Right cardiac atrium (tissue), 5 donors: ENCODE data around the gene PPP1R3F. TPM values are rescaled to one million over a fixed set of nuclear protein-coding genes. Genes with fewer than 3 reads are reported as not detected.
"Not testable (repeated sequence)": the region's sequence is repeated elsewhere in the genome, so short reads cannot be mapped to it uniquely, and the experiment has no call there.

Experiments used
- ATAC-seq, 2 donors: fragments of 200-7000 bp; cut with Tn5 transposase; one replicate each; pipeline versions ENCODE4 v1.8.0 to v1.9.1; 2020; ENCODE audit warnings: moderate library complexity in 2 of 2, mild to moderate bottlenecking in 1 of 2
- DNase-seq, 3 donors: peaks; one replicate each; pipeline ENCODE4 v3.0.0-alpha.2; 2020
- H3K27ac ChIP-seq: one replicate; pipeline ENCODE4 v1.5.1; 2013; ENCODE audit warnings: mild to moderate bottlenecking, low read length, control low read depth, moderate library complexity
- H3K27me3 ChIP-seq: one replicate; pipeline ENCODE4 v1.6.1; 2013; ENCODE audit not compliant: control insufficient read depth, insufficient read depth
- H3K4me1 ChIP-seq: one replicate; pipeline ENCODE4 v1.6.1; 2013; ENCODE audit warnings: low read length; ENCODE audit not compliant: control insufficient read depth, insufficient read depth
- H3K4me3 ChIP-seq: one replicate; pipeline ENCODE4 v1.5.1; 2013; ENCODE audit warnings: low read length, control low read depth
- H3K9me3 ChIP-seq: one replicate; pipeline ENCODE4 v1.6.1; 2013; ENCODE audit warnings: low read length; ENCODE audit not compliant: control insufficient read depth
- WGBS: extraction: QIAGEN DNeasy Blood & Tissue Kit; methylation state at CpG from one replicate; pipeline ENCODE4 v1.1.7; 2013; 5-methylcytosine and 5-hydroxymethylcytosine counted together
- intact Hi-C, 4 donors: fragments of 100-400 bp; cut with DNase I; formaldehyde crosslinking; loops; one replicate each; pipeline versions ENCODE4 v1.11.0 to v1.14.0; 2022 to 2023
- polyA plus RNA-seq: library from polyadenylated mRNA; stranded (reverse); fragments of 200-250 nt; gene quantifications from one replicate; pipeline ENCODE4 v1.2.3, GENCODE V29; 2013
- total RNA-seq, 4 donors: library from RNA; stranded (reverse); fragmentation: NEBNext Ultra II Directional; extraction: Animal tissue kit (Norgen Biotek cat#: 25700); gene quantifications; one replicate each; pipeline ENCODE4 v1.2.1, GENCODE V29; 2021
- donor health status: healthy with polysubstance abuse.
- donor health status: DM: no; HTN: yes; CAD: no.
- donor health status: DM: no; HTN: no; CAD: no.
- donor health status: DM: no; HTN: yes; CAD: no; lungs with severe emphysema.
- donor health status: DM: yes; HTN: yes; CAD: no.

Gene PPP1R3F
- total and polyA plus RNA-seq, 5 donors: 23.5 to 29.3 (median 25.1) TPM

DNA sequence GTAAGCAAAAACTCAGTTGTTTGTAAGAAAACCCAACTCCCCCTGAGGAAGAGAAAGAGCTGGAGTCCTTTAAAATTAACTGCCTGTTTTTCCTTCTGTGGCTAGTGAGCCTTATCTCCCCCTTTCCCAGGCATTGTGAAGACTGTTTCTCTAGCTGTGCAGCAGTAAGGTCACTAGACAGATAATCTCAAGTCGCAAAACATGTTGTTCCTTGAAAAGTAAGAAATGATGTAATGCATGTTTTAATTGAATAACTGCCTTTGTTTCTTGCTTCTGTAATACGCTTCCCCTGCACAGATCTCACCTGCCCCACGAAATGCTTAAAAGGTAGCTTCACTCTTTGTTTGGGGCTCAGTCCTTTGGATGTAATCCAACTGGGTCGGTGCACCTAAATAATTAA lies 46.5 kb downstream of the PPP1R3F start:
- no peaks in the 10 kb centered on the region for H3K4me1 ChIP-seq
- ATAC-seq (no peak), DNase-seq (no peak)
- no peaks in the 10 kb centered on the region for H3K27me3 ChIP-seq
- H3K27ac ChIP-seq: no peak overlapping the region
- no peak overlapping the region for H3K4me3 ChIP-seq
- WGBS: 36% methylated on average over 4 of the region's 4 CpGs
- intact Hi-C loops: no loop called here
- H3K9me3 ChIP-seq: no peaks in the 10 kb centered on the region

DNA sequence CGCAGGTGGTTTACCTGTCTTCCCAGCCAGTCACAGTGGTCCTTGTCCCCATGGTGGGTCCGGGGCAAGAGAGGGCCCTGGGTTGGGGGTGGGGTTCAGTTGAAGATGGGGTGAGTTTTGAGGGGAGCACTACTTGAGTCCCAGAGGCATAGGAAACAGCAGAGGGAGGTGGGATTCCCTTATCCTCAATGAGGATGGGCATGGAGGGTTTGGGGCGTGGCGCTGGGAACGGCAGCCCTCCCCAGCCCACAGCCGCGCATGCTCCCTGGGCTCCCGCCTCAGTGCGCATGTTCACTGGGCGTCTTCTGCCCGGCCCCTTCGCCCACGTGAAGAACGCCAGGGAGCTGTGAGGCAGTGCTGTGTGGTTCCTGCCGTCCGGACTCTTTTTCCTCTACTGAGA lies 52.1 kb downstream of the PPP1R3F start, which contains the start of gene GAGE12J:
GAGE12J (plus strand) TSS at position 301 of the 400 bp plus-strand sequence. CDS start 1,157 bp downstream, outside the sequence.
- no CpG with 5 or more reads among the region's 16 CpGs for WGBS

DNA sequence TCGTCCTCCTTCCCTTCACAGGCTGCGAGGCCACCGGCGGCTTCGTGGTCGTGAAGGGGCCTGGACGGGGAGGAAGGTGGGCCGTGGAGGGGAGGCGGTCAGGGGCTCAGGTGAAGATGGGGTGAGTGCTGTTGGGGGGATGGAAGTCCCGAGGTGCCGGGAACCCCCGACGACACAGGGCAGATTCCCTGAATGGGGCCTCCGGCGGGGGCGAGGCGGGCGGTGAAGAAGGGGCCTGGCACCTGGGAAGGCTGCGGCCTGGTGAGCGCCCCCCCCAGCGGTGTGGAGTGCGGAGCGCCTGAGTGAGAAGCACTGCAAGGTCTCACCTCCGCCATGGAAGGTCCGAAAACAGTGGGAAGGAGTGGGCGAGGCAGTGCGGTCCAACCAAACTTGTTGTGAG lies 52.7 kb downstream of the PPP1R3F start:
- DNase-seq: peak in 1 of 3 donors; percentile 39
- H3K9me3 ChIP-seq, intact Hi-C loops, ATAC-seq, H3K4me1 ChIP-seq, H3K27me3 ChIP-seq, H3K27ac ChIP-seq, H3K4me3 ChIP-seq: not testable (repeated sequence)
- no CpG with 5 or more reads among the region's 27 CpGs for WGBS

More for the DNA sequence above, 52.1 kb downstream of the PPP1R3F start, which contains the start of gene GAGE12J:
- H3K4me3 ChIP-seq, ATAC-seq, H3K9me3 ChIP-seq, H3K4me1 ChIP-seq, H3K27me3 ChIP-seq, DNase-seq, H3K27ac ChIP-seq, intact Hi-C loops: not testable (repeated sequence)

DNA sequence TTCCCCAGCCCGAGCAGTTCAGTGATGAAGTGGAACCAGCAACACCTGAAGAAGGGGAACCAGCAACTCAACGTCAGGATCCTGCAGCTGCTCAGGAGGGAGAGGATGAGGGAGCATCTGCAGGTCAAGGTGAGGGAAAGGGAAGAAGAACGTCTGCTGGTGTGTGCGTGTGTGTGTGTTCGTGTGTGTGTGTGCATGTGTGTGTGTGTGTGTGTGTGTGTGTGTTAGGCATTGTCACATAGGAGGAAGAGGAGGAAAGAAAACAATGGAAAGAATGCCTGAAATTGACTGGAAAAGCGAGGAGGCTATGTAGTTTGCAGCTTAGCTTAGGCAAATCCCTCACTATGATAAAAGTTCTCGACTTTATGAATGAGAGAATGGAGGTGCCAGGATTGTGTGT lies 54.1 kb downstream of the PPP1R3F start:
- DNase-seq, H3K9me3 ChIP-seq, intact Hi-C loops: not testable (repeated sequence)

DNA sequence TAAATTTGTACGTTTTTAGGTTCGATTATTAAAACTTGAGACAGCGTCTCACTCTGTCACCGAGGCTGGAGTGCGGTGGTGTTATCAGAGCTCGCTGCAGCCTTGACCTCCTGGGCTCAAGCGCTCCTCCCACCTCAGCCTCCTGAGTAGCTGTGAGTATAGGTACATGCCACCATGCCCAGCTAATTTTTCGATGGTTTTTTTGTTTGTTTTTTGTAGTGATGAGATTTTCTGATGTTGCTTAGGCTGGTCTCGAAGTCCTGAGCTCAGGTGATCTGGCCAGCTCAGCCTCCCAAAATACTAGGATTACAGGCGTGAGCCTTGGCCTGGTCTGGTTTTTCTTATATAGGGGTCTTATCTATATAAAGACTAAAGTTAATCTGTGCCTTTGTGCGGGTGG lies 60.8 kb downstream of the PPP1R3F start:
- H3K27me3 ChIP-seq, H3K9me3 ChIP-seq, H3K4me3 ChIP-seq, intact Hi-C loops, H3K4me1 ChIP-seq, H3K27ac ChIP-seq, ATAC-seq, DNase-seq: not testable (repeated sequence)
- 90% methylated on average over 3 of the region's 11 CpGs for WGBS

More for the DNA sequence above, 54.1 kb downstream of the PPP1R3F start:
- not testable (repeated sequence) for H3K4me3 ChIP-seq, ATAC-seq, H3K27ac ChIP-seq, H3K4me1 ChIP-seq, H3K27me3 ChIP-seq
- WGBS: 74% methylated on average over 3 of the region's 7 CpGs

DNA sequence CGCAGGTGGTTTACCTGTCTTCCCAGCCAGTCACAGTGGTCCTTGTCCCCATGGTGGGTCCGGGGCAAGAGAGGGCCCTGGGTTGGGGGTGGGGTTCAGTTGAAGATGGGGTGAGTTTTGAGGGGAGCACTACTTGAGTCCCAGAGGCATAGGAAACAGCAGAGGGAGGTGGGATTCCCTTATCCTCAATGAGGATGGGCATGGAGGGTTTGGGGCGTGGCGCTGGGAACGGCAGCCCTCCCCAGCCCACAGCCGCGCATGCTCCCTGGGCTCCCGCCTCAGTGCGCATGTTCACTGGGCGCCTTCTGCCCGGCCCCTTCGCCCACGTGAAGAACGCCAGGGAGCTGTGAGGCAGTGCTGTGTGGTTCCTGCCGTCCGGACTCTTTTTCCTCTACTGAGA lies 61.7 kb downstream of the PPP1R3F start, which contains the start of gene GAGE13:
GAGE13 (plus strand) TSS at position 301 of the 400 bp plus-strand sequence. CDS start 1,156 bp downstream, outside the sequence.
- ATAC-seq, H3K27me3 ChIP-seq, H3K4me1 ChIP-seq, H3K9me3 ChIP-seq, H3K27ac ChIP-seq, H3K4me3 ChIP-seq, intact Hi-C loops, DNase-seq: not testable (repeated sequence)
- no CpG with 5 or more reads among the region's 16 CpGs for WGBS

DNA sequence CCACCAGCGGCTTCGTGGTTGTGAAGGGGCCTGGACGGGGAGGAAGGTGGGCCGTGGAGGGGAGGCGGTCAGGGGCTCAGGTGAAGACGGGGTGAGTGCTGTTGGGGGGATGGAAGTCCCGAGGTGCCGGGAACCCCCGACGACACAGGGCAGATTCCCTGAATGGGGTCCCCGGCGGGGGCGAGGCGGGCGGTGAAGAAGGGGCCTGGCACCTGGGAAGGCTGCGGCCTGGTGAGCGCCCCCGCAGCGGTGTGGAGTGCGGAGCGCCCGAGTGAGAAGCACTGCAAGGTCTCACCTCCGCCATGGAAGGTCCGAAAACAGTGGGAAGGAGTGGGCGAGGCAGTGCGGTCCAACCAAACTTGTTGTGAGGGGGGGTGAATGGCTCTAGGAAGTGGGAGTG lies 62.2 kb downstream of the PPP1R3F start:
- intact Hi-C loops, H3K27me3 ChIP-seq, H3K9me3 ChIP-seq, H3K4me3 ChIP-seq, H3K27ac ChIP-seq, H3K4me1 ChIP-seq, ATAC-seq: not testable (repeated sequence)
- WGBS: no CpG with 5 or more reads among the region's 26 CpGs
- peak in 1 of 3 donors; percentile 62 for DNase-seq

Other genes with a start within 250 kb of the PPP1R3F start
- gene TFE3, start 226.4 kb upstream of the PPP1R3F start, total RNA-seq: 10 to 100 TPM; 26.4 to 37.8 (median 28.3) TPM
- gene TFE3, start 226.4 kb upstream of the PPP1R3F start, polyA plus RNA-seq: 21.4 TPM
- 1 to 10 TPM; 1.6 to 2.7 (median 1.9) TPM for gene CCDC120, start 210.8 kb upstream of the PPP1R3F start, total RNA-seq
- gene CCDC120, start 210.8 kb upstream of the PPP1R3F start, polyA plus RNA-seq: 1.2 TPM
- 10 to 100 TPM; 14.2 to 20.2 (median 17.6) TPM for gene PRAF2, start 195.8 kb upstream of the PPP1R3F start, total RNA-seq
- gene PRAF2, start 195.8 kb upstream of the PPP1R3F start, polyA plus RNA-seq: 23.4 TPM
- 10 to 100 TPM; 70.0 to 81.1 (median 79.8) TPM for gene WDR45, start 189.9 kb upstream of the PPP1R3F start, total RNA-seq
- 82.5 TPM for gene WDR45, start 189.9 kb upstream of the PPP1R3F start, polyA plus RNA-seq
- 10 to 100 TPM; 17.4 to 20.1 (median 18.1) TPM for gene GPKOW, start 146.1 kb upstream of the PPP1R3F start, total RNA-seq
- 14.2 TPM for gene GPKOW, start 146.1 kb upstream of the PPP1R3F start, polyA plus RNA-seq
- gene MAGIX, start 107.0 kb upstream of the PPP1R3F start, total RNA-seq: 10 to 100 TPM in 3 of 4 donors, 1 to 10 TPM in 1; 9.0 to 16.6 (median 15.4) TPM
- gene MAGIX, start 107.0 kb upstream of the PPP1R3F start, polyA plus RNA-seq: 16.5 TPM
- gene PLP2, start 97.9 kb upstream of the PPP1R3F start, total RNA-seq: 10 to 100 TPM; 83.0 to 96.4 (median 87.0) TPM
- gene PLP2, start 97.9 kb upstream of the PPP1R3F start, polyA plus RNA-seq: 89.0 TPM
- gene PRICKLE3, start 83.4 kb upstream of the PPP1R3F start, total RNA-seq: 10 to 100 TPM in 3 of 4 donors, 1 to 10 TPM in 1; 9.0 to 12.1 (median 11.0) TPM
- 8.5 TPM for gene PRICKLE3, start 83.4 kb upstream of the PPP1R3F start, polyA plus RNA-seq
- gene SYP, start 69.6 kb upstream of the PPP1R3F start, total RNA-seq: 1 to 10 TPM; 2.1 to 3.1 (median 2.4) TPM
- gene SYP, start 69.6 kb upstream of the PPP1R3F start, polyA plus RNA-seq: 3.0 TPM
- under 1 TPM; 0.17 to 0.78 (median 0.19) TPM for gene CACNA1F, start 36.5 kb upstream of the PPP1R3F start, total RNA-seq
- 0.09 TPM for gene CACNA1F, start 36.5 kb upstream of the PPP1R3F start, polyA plus RNA-seq
- gene CCDC22, start 34.3 kb upstream of the PPP1R3F start, total RNA-seq: 10 to 100 TPM in 3 of 4 donors, 1 to 10 TPM in 1; 9.2 to 13.7 (median 12.2) TPM
- 8.5 TPM for gene CCDC22, start 34.3 kb upstream of the PPP1R3F start, polyA plus RNA-seq
- gene FOXP3, start 5.1 kb upstream of the PPP1R3F start, total RNA-seq: under 1 TPM in 2 of 4 donors, not detected in 2; 0.09 to 0.28 TPM
- 0.05 TPM for gene FOXP3, start 5.1 kb upstream of the PPP1R3F start, polyA plus RNA-seq
- not detected for gene GAGE10, start 33.9 kb downstream of the PPP1R3F start, total RNA-seq
- not detected for gene GAGE10, start 33.9 kb downstream of the PPP1R3F start, polyA plus RNA-seq
- gene GAGE12J, start 52.2 kb downstream of the PPP1R3F start, total RNA-seq: not detected
- gene GAGE12J, start 52.2 kb downstream of the PPP1R3F start, polyA plus RNA-seq: not detected
- not detected for gene GAGE13, start 61.8 kb downstream of the PPP1R3F start, total RNA-seq
- gene GAGE13, start 61.8 kb downstream of the PPP1R3F start, polyA plus RNA-seq: not detected